Hepatocyte (in vitro differentiated cells): ENCODE results near the gene TMC1. TPM values are rescaled to one million over a fixed set of nuclear protein-coding genes. Genes with fewer than 3 reads are reported as not detected.
A peak's percentile ranks its signal among the peaks of the same experiment; 100 is the strongest.

ENCODE experiments used
- DNase-seq: peaks from one replicate; pipeline ENCODE4 v3.0.0-alpha.2; 2016; ENCODE audit warnings: low spot score
- H2AFZ ChIP-seq: fragments of 200-600 bp; sonication (generic); 2 replicates; pipeline ENCODE4 v1.6.0; 2016; ENCODE audit warnings: antibody characterized with exemption, mild to moderate bottlenecking
- H3K27ac ChIP-seq: fragments of 200-600 bp; sonication (generic); 2 replicates; pipeline ENCODE4 v1.5.1; 2016; ENCODE audit warnings: mild to moderate bottlenecking
- H3K27me3 ChIP-seq: fragments of 200-600 bp; sonication (generic); 2 replicates; pipeline ENCODE4 v1.6.1; 2016
- H3K36me3 ChIP-seq: fragments of 200-600 bp; sonication (generic); replicated peaks from 2 replicates; pipeline ENCODE4 v1.5.1; 2016; ENCODE audit warnings: low read depth; ENCODE audit not compliant: insufficient read depth
- H3K4me1 ChIP-seq: fragments of 200-600 bp; sonication (generic); 2 replicates; pipeline ENCODE4 v1.5.1; 2016; ENCODE audit warnings: mild to moderate bottlenecking, moderate library complexity; ENCODE audit not compliant: insufficient read depth
- H3K4me2 ChIP-seq: fragments of 200-600 bp; sonication (generic); 2 replicates; pipeline ENCODE4 v1.6.0; 2016
- H3K4me3 ChIP-seq: fragments of 200-600 bp; sonication (generic); 2 replicates; pipeline ENCODE4 v1.5.1; 2016; ENCODE audit warnings: mild to moderate bottlenecking
- H3K79me2 ChIP-seq: fragments of 200-600 bp; sonication (generic); 2 replicates; pipeline ENCODE4 v1.6.0; 2017; ENCODE audit warnings: mild to moderate bottlenecking
- H3K9me2 ChIP-seq: fragments of 200-600 bp; sonication (generic); replicated peaks from 2 replicates; pipeline ENCODE4 v1.6.0; 2017; ENCODE audit warnings: mild to moderate bottlenecking; ENCODE audit not compliant: insufficient read depth
- H3K9me3 ChIP-seq: fragments of 200-600 bp; sonication (generic); 2 replicates; pipeline ENCODE4 v1.5.1; 2016; ENCODE audit warnings: low read depth, mild to moderate bottlenecking
- H4K20me1 ChIP-seq: fragments of 200-600 bp; sonication (generic); 2 replicates; pipeline ENCODE4 v1.6.0; 2016; ENCODE audit warnings: mild to moderate bottlenecking; ENCODE audit not compliant: insufficient read depth, poor library complexity, severe bottlenecking
- EZH2 ChIP-seq: fragments of 200-600 bp; sonication (generic); IDR thresholded peaks from 2 replicates; pipeline ENCODE4 v1.6.1; 2016; ENCODE audit warnings: antibody characterized with exemption, mild to moderate bottlenecking, borderline replicate concordance
- EZH2phosphoT487 ChIP-seq: fragments of 200-600 bp; sonication (generic); IDR thresholded peaks from one replicate; pipeline ENCODE4 v1.6.1; 2018; ENCODE audit warnings: antibody characterized with exemption, mild to moderate bottlenecking, low read depth, moderate library complexity; ENCODE audit not compliant: unreplicated experiment, severe bottlenecking
- WGBS: methylation state at CpG from one replicate; pipeline ENCODE4 v1.1.6; 2016; ENCODE audit warnings: low lambda C conversion rate; ENCODE audit errors: missing lambda C conversion rate; 5-methylcytosine and 5-hydroxymethylcytosine counted together
- polyA plus RNA-seq: library from polyadenylated mRNA; unstranded; fragments of >200 nt; fragmentation: Nextera tagmentation; extraction: Ambion mirVana; gene quantifications from 2 replicates; pipeline ENCODE4 v1.2.1, GENCODE V29; 2016
- total RNA-seq: library from RNA; depleted of rRNA; stranded (reverse); fragments of >200 nt; gene quantifications from 2 replicates; pipeline ENCODE4 v1.2.3, GENCODE V29; 2014
- TF ChIP-seq, protein P1 (sequence below): fragments of 200-600 bp; sonication (generic); IDR thresholded peaks from 2 replicates; pipeline ENCODE4 v1.5.1; 2016; ENCODE audit warnings: antibody characterized with exemption, mild to moderate bottlenecking; ENCODE audit not compliant: poor library complexity

TMC1 gene
- total and polyA plus RNA-seq, 2 experiments from 2014 or later: 0.20 to 0.23 TPM

DNA sequence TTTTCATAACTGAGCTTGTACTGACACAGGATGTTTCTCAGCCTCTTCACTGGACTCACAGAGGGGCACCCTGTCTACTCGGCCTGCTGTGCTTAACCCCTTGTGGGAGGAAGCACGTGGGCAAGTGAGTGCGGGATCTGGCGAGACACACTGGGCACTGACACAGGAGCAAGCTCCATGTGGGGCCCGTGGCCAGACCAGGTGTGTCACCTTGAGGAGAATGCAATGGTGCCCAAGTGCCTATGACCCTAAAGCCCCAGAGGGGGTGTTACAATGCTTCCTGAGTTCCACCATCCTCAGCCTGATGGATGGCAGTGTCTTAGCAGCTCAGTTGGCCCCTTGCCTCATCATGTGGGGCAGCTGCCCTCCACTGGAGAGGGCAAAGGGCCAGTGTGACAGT lies 302.6 kb downstream of the TMC1 start:
- Histone ChIP-seq H3K27me3 (no peaks in the 10 kb centered on the region), H3K4me3 (no peak overlapping the region), H3K9me3 (no peaks in the 10 kb centered on the region), H3K27ac (no peak overlapping the region), H3K4me2 (no peak overlapping the region), H3K4me1 (peaks cover 31% of the 10 kb centered on the region), H4K20me1 (no peaks in the 10 kb centered on the region), H2AFZ (no peak overlapping the region), H3K36me3 (no peaks in the 10 kb centered on the region), H3K79me2 (no peaks in the 10 kb centered on the region), H3K9me2 (no peaks in the 10 kb centered on the region)
- WGBS: 78% methylated on average over 5 of the region's 5 CpGs
- no peak for TF ChIP-seq EZH2phosphoT487
- TF ChIP-seq, protein P1, sequence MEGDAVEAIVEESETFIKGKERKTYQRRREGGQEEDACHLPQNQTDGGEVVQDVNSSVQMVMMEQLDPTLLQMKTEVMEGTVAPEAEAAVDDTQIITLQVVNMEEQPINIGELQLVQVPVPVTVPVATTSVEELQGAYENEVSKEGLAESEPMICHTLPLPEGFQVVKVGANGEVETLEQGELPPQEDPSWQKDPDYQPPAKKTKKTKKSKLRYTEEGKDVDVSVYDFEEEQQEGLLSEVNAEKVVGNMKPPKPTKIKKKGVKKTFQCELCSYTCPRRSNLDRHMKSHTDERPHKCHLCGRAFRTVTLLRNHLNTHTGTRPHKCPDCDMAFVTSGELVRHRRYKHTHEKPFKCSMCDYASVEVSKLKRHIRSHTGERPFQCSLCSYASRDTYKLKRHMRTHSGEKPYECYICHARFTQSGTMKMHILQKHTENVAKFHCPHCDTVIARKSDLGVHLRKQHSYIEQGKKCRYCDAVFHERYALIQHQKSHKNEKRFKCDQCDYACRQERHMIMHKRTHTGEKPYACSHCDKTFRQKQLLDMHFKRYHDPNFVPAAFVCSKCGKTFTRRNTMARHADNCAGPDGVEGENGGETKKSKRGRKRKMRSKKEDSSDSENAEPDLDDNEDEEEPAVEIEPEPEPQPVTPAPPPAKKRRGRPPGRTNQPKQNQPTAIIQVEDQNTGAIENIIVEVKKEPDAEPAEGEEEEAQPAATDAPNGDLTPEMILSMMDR: no peak
- TF ChIP-seq EZH2: no peak
- no peak for DNase-seq

DNA sequence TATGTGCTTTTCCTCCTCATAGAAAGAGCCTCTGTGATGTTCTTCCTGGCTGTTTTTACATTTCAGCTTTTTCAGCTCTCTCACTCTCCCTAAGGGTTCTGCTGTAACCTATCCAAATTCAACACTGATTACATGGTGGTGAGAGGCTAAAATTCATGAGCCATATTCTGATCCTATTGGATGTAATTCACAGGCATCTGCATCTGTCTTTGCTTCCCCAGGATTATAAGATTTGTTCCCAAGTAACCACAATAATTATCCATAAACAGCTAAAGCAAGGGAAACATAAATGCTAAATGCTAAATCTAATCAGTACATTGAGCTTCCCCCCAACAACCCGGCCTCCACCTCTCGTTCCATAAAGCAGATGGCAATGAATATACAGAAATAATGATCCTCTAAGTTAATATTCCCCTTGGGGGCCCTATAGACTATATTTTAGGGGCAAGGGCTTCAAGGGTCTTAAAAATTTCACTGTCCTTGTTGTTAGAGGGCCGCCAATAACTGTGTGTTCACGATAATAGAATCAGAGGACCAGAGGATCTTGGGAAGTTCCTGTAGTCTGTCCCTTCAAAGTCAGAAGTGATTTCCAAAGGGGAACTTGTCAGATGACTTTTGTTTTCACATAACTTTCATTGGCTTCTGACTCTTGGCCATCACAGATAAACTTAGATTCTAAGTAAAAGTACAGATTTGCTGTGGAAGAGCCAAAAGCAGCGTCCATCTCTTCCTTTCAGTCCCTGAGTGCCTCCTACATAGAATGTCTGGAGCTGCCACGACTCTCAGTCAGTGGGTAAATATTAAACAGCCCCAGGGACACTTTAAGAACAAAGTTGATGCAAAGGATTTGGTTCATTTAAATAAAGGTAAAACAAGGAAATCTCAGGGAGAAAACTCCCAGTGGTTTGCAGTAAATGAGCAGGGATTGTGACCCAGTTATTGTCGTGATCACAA lies 305.9 kb downstream of the TMC1 start:
- 54% methylated on average over 7 of the region's 7 CpGs for WGBS
- Histone ChIP-seq H3K27me3 (no peaks in the 10 kb centered on the region), H3K36me3 (no peaks in the 10 kb centered on the region), H3K27ac (peak overlapping the region; percentile 79), H3K9me2 (no peaks in the 10 kb centered on the region), H3K4me1 (peaks cover 27% of the 10 kb centered on the region), H4K20me1 (no peaks in the 10 kb centered on the region), H2AFZ (no peak overlapping the region), H3K4me3 (no peak overlapping the region), H3K4me2 (peak overlapping the region; percentile 47), H3K9me3 (no peaks in the 10 kb centered on the region), H3K79me2 (no peaks in the 10 kb centered on the region)
- TF ChIP-seq, protein P1: no peak
- TF ChIP-seq EZH2phosphoT487: no peak
- TF ChIP-seq EZH2: no peak
- DNase-seq: peak; percentile 10

DNA sequence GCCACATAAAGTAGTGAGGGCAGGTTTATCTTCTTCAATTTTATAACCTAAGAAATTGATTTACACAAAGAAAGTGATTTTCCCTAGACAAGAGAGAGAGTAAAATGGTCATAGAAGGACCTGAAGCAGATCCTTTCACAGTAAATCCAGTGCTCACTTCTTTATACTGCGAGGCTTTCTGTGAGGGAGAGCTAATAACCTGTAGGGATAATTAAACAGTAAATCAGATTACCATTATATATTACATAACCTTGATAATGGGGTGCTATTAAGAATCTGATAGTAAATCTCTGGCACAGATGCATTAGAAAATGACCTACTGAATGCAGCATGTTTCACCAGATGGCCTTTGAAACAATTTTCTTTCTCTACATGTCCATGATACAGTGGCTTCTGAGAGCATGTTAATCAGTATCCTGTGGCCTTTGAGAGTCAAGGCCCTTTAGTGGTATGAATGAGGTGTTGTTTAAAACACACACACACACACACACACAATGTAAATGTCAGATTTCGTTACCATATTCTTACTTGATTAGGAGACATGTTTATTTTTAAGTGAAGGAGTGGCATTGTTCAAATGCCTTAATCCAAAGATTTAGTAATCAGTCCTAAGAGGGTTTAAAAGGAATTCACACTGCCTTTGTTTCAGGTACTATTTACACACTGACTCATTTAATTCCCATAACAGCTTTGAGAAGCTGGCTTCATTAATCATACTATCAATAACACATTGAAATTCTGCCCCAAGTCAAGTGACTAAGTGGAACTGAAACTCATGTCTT lies 306.7 kb downstream of the TMC1 start:
- no peak overlapping the region for H3K4me3 ChIP-seq
- no peaks in the 10 kb centered on the region for H3K27me3 ChIP-seq
- no peaks in the 10 kb centered on the region for H3K79me2 ChIP-seq
- WGBS: 53% methylated on average over 2 of the region's 2 CpGs
- H3K9me3 ChIP-seq: no peaks in the 10 kb centered on the region
- no peaks in the 10 kb centered on the region for H4K20me1 ChIP-seq
- peak overlapping the region; percentile 79 for H3K27ac ChIP-seq
- DNase-seq: peak; percentile 7
- H3K4me2 ChIP-seq: peak overlapping the region; percentile 47
- H3K36me3 ChIP-seq: no peaks in the 10 kb centered on the region
- TF ChIP-seq EZH2 (no peak), EZH2phosphoT487 (no peak)
- TF ChIP-seq, protein P1: no peak
- H2AFZ ChIP-seq: no peak overlapping the region
- peaks cover 21% of the 10 kb centered on the region for H3K4me1 ChIP-seq
- H3K9me2 ChIP-seq: no peaks in the 10 kb centered on the region
